ENCODE data around the gene MON1A.

MON1A gene

DNA sequence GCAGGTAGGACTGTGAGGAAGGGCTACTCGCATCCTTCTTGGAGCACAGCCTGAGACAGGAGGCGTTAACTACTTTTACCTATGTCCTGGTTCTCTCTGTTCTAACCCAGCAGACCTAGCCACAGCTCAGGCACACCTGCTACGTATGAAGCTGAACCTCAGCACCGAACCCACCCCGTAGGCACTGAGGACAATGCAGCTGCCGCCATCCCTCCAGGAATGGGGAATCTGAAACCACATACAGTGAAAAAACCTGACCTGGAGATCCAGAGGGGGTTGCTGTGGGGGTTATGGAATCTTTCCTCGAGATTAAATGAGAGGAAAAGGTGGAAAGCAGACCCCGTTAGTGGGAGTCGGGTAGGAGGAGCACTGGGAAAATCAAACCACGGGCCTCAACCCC lies 40.3 kb downstream of the MON1A start:
- no peak for DNase-seq (ENCODE audit: low read depth)

DNA sequence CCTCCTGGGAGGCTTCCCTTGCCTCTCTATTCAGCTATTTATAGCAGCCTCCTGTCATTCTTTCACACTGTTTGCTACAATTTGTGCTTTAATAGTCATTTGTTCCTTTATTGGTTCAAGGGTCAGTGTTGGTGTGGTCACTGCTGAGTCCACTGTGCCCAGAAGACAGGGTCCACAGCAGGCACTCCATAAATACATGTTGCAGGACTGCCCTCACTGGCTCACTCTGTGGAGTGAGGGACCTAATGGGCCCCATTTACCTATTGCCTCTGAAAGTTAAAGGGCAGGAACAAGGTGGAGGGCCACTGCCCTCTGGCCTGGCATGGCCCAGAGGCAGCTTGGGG lies 42.7 kb downstream of the MON1A start:
- no peak for DNase-seq (ENCODE audit: low read depth)

DNA sequence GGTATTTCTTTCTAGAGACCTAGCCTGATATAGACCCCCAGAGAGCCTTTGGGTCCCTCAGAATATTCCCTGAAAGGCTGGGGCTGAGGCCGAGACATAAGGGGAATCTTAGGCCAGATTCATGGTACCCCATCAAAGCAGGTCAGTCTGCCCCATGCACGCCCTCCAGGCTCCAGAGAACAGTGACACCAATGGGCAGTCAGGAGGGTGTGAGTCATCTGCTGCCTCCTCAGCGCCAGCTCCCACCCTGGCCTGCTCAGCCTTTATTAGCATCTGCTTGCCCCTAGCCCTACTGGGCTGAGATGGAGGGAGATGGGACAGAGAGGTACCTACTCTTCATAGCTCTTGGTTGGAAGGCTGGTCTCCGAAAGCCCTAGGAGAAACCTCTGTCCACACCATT lies 45.6 kb downstream of the MON1A start:
- DNase-seq (ENCODE audit: low read depth): no peak

DNA sequence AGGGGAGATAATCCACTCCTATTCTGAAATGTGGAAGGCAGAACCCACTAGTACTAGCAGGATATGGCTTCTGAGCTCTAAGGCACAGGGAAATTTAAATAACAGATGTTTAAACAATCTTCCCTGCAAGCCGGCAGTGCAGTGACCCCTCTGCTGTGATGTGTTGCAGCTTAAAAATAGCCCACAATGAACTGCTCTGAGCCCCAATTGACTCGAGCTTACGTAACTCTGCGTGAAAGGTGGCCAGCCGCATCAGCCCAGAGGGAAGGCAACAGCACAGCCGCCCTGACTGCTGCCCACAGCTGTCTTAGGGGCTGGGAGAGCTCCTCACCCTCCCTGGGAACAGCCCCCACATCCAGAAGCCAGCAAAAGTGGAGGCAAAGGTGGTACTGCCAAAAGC lies 47.4 kb downstream of the MON1A start:
- DNase-seq (ENCODE audit: low read depth): no peak

DNA sequence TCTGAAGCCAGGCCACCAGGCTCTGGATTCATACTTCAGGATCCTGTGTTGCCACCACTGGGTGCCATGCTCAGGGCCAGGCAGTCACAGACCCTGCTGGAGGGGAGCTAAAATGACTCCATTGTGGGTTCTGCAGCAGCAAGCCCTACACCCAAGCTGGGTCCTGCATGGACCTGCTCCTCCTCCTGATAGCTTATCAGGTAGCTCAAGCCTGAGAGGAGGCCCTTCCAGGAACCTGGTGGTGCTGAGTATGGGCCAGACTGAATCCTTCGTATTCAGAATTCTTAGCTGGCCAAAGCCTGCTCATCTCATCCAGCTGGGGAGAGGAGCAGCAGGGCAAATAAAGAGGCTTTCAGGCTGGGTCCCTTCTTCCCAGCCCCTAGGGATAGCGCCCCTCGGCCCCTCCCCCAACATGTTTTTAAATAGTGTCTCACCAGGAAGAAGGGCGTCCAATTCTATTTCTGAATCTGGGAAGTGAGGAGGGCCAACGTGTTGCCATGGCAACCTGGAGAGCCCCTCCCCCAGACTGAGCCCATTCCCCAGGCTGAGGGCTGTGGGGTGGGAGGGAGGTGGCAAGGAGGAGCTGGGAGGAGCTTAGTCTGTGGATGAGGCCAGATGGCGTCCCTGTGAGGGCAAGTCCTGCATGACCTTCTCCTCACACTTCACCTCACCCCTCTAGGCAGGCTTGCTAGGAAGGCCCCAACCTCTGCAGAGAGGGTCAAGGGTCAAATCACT lies 48.9 kb downstream of the MON1A start:
- no peak for DNase-seq (ENCODE audit: low read depth)

DNA sequence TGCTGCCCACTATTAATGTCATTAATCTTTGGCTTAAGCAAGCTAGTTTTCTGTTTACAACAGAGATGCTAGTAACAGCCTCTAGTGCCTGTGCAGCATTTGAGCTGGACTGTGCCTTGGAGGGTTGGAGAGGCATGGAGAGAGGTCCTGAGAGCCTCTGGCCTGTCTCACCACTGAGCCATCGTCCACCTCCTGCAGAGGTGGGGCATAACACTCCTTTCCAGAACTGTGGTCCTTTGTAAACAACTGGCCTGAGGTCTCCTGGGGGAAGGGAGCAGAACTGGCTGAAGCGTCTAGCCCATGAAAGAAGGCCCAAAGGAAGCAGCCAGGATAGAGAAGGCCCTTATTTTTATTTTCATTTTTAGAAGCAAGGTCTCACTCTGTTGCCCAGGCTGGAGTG lies 49.9 kb downstream of the MON1A start:
- no peak for DNase-seq (ENCODE audit: low read depth)

DNA sequence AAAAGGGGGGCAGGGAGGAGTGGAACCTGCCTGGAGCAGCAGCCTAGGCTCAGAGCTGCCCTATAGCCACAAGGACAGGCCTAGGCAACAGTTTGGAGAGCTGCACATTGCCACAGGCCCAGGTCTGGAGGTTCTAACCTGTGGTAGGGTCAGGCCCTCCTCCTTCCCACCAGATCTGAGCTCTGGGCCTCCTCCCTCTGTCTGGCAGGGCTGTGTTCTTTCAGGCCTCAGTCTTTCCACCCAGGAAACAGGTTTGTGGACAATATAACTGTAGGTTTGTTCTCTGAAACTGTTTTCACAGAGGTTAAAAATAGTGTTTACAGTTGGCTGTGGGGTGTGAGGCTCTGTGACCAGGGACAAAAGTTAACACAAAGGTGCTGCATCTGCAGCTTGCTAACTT lies 50.9 kb downstream of the MON1A start:
- DNase-seq (ENCODE audit: low read depth): no peak

DNA sequence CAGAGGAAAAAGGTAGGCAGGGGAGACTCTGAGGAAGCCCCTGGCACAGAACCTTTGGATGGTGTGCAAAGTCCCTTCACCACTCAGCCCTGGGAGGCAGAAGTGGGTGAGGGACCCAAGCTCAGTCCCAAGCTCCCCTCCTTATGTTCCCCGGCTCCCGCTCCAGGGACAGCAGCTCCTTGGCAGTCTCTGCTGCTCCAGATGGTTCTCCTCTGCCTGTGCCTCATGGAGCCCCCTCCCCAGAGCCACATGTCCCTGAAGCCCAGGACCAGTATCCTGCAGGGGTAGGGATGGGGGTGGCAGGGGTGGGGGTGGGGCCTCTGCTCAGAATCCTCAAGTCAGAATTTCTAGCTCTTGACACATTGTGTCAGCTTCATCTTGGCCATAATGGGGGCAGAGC lies 51.9 kb downstream of the MON1A start:
- no peak for DNase-seq (ENCODE audit: low read depth)

DNA sequence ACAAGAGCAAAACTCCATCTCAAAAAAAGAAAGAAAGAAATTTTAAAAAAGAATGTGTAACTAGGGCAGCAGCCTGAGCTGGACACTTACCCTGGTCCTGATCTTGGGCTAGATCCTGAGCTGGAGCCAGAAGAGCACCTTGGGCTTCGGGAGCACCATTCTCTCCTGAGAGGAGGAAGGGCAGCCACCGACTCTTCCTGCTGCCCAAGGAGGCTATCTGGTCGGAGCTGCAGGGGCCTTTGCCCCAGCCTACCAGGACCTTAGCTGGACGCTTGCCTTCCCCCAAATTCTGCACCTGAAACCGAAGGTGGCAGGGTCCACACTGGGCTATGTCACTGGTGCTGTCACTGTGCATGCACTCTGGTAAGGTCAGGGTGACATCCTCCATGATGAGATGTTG lies 53.0 kb downstream of the MON1A start:
- no peak for DNase-seq (ENCODE audit: low read depth)

DNA sequence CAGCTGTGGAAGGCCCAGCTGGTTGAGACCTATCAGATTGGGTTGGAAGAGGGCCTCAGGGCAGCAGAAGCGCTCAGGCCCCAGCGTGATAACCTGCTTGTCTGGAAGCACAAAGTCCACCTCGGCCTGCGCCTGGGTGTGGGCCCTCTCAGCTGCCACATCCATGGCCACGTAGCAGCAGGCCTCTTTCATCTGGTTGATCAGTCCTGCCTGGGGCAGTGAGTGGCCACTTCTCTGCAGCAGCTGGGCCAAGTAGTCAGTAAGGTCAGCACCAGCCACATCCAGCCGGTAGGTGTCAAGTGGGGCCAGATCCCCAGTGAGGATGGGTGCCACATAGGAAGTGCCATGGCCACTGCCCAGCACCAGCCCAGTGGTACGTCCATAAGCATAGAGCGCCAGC lies 56.0 kb downstream of the MON1A start:
- no peak for DNase-seq (ENCODE audit: low read depth)

DNA sequence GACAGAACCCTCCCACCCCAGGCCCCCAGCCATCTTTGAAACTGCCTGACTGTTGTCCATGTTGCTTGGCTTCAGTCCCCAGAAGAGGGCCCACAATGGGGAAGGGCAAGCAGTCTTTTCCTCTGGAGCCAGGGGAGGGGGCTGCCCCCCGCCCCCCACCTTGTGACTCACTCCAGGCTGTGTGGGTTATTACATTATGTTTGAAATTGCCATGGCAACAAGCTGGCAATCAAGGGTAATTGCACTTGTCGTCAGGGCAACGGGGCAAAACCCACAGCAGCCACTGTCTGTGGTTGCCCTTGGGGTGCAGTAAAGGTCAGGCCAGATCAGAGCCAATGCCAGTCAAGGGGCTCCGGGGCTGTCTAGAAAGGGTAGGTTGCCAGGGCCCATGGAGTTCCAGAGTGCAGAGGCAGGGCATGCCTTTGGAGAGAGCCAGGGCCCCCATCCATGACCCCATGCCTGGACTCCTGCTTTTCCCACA lies 56.8 kb downstream of the MON1A start:
- no peak for DNase-seq (ENCODE audit: low read depth)

DNA sequence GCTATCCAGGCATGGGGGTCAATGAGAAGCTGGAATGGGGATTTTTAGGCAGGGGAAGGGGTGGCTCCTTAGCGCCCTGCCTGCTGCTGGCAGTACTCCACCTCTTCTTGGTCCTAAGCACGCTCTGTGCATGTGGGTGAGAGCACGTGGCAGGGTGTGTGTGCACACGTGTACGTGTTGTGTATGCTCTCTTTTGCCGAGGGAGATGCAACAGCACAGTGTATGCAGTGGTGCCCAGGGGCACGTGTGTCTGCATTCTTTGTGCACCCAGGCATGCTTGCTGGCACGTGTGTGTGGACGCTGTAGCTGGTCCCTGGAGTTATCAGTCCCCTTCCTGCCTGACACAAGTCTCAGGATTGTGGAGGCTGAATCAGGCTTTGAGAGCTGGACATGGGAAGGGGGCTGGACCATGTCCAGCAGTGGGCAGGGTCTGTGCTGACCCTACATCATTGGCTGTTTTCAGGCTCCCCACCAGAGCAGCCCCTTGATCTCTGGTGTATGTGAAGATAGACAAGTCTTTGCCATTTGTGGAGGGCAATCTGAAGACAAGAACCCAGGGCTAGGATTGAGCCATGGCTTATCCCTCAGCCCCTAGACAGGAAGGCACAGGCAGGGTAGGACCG lies 58.0 kb downstream of the MON1A start:
- no peak for DNase-seq (ENCODE audit: low read depth)

DNA sequence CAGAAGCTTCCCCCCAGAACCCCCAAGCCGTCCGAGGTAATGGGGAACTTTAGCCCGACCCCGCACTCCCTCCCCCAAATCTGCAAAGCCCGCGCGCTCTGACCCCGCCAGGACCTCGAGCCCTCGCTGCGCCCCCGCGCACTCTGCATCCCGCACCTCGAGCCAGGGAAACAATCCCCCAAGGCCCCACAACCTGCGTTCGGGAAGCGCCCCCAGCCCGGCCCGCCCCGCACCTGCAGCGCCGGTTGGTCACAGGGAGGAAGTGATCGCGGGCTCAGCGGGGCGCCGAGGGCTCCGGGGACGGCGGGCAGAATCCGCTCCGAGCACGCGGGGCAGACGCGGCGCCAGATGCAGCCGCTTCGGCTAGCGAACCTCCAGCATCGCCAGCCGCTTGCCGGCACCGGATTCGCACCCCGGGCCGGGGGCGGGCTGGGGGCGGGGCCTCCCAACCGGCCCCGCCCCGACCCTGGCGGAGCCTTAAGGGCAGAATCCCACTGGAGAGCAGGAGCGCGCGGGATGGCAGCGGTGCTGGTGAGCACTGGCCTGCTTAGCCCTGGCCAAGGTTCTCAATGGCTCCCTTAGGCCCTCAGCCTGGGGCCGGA lies 60.0 kb downstream of the MON1A start, which contains the start of gene CAMKV:
TSS of gene CAMKV (minus strand) at position 382 of the 602 bp plus-strand sequence. CDS start 7,518 bp downstream, outside the sequence.
- no peak for DNase-seq (ENCODE audit: low read depth)

DNA sequence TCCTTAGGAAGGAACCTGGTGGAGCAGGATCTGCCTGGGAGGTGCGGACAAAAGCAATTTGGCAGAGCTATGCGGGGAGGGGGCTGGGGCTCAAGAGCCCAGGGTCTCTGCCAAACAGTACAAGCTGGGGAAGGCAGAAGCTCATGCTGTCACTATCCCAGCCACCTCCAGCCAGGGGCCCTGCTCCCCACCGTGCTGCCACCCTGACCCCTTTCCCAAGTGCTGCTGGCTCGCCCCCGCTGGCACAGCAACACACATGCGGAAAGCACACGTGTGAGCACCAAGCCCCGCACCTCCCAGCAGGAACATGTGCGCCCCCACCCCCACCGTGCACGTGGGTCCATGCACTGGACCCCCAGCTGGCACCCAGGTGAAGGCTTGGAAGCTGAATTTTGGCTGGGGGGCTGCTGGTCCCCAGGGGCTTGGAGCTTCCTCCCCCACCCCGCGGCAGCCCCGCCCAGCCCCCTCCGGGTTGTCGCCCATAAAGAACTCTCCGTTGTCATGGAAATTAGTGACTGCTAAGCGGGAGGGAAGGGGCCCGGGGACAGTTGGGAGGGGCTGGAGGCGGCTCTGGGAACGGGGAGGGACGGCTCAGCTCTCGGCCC lies 60.6 kb downstream of the MON1A start:
- DNase-seq (ENCODE audit: low read depth): no peak

DNA sequence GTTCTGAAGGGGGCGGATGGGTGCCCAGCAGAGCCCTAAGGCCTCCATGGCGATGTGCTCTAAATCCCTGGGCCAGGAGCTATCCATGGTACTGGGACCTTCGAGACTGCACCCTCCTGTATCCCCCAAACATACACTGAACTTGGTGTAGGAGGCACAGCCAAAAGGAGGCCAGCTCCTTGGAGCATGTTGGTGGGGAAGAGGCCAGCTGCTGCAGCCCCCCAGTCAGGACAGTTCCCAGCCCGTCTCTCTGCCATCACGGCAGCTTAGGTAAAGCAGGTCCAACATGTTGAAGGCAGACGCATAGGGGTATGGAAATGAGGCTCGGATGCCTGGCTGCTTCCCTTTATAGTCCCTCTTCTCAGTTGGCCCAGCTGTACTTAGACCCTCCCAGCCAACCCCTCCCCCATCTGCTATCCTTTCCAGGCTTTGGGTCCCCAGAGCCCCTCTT lies 61.7 kb downstream of the MON1A start:
- no peak for DNase-seq (ENCODE audit: low read depth)

DNA sequence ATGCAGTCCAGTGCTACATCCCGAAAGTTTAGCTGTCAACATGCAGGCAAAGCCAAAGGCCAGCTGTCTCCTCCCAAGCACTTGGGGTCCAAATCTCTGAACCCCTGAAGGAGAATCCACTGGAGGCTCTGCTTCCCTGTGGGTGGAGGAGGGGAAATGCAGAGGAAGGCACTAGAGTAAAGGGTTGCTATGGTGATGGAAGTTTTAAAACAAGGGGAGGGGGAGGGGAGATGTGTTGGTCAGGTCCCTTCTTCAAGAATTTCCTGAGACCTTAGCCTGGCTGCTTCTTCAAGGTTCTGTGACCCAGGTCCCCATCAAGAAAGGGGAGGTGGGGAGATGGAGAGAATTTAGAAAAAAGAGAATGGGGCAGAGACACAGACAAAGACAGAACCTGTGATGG lies 62.2 kb downstream of the MON1A start:
- DNase-seq (ENCODE audit: low read depth): no peak

DNA sequence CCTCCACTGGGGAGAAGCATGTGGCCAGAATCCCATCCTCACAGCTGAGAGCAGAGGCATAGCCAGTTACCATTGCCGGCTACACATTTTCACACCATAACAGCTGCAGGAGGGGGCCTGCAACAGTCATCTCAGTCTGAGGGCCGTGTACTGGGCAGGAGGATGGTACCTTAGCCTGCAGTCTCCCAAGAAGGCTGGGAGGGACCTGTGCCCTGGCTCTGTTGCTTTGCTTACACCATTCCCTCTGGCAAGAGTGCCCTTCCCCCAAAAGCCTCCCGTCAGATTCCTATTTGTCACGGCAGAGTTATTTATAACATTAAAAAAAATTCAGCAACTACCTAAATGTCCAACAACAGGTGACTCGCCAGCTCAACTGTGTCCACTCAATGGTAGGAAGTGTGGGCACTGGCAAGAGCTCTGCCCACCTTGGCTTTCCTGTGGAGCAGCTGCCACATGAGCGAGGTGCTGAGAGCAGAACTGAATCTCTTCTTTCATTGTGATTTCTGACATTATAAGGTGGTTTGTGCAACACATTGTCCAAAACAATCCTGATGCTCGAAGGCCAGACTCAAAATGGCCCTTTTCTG lies 64.3 kb downstream of the MON1A start:
- no peak for DNase-seq (ENCODE audit: low read depth)

DNA sequence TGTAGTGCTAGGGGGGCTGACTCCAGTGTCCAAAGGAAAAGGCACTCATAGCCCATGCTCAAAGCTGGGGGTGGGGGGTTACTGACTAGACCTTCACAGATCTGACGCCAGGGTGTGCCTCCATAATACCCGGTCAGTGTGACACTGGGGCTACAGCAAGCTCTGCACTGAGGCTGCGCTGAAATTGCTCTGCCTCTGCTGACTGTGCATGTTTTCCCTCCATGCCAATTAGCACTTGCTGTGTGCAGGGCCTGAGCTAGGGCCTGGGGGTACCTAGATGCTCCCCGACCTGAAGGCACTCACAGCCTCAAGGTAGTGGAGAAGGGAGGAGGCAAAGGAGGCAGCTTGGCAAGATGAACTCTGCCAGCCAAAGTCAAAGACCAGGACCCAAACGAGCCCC lies 65.1 kb downstream of the MON1A start:
- DNase-seq (ENCODE audit: low read depth): no peak

DNA sequence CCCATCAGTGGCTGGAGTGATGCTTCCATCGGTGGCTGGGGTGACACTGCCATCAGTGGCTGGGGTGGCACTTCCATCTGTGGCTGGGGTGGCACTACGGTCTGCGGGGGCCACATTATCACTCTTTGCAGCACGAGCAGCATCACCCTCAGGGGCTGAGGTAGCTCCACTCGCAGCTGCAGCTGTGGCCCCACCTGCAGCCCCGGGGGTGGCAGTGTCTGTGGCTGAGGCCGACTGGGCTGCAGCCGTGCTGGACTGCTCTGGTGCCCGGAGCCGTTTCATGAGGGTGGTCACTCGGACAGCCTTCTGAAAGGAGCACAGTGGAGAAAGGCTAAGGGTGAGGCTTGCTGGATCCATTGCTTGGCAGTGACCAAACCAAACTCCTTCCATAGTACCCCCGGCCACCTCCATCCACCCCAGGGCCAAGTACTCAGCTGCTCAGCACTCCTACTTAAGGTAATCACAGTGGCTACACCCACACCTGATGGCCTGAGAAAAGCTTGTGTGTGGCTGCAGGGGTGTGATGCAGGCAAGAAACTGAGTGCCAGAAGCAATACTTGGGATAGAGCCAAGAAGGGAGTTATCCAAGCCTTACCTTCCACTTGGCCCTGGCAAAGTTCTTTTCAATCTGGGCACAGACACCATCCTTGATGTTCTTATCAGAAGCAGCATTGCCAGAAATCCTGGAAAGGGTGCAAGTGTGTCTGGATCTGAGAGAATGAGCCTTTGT lies 69.9 kb downstream of the MON1A start:
- DNase-seq (ENCODE audit: low read depth): no peak
